Transverse colon (tissue), 4 donors: ENCODE measurements around the gene FMC1.

ENCODE experiments used
- EP300 ChIP-seq: sonication (generic); formaldehyde crosslinking; IDR thresholded peaks from one replicate; pipeline ENCODE4 v1.6.1; 2017; ENCODE audit warnings: antibody characterized with exemption, low read depth
- POLR2A ChIP-seq: fragments of 450-650 bp; IDR thresholded peaks from one replicate; pipeline ENCODE4 v1.6.1; 2016; ENCODE audit warnings: antibody characterized with exemption, mild to moderate bottlenecking, moderate library complexity
- POLR2AphosphoS5 ChIP-seq, 3 donors: sonication (generic); formaldehyde crosslinking; IDR thresholded peaks; one replicate each; pipeline ENCODE4 v1.6.1; 2016; ENCODE audit warnings: antibody characterized with exemption in 3 of 3
- TF ChIP-seq, protein P1 (sequence below), 5 experiments: fragments of 200-600 bp in 3 of 5; fragments of 450-650 bp in 2 of 5; sonication (generic) in 3 of 5; IDR thresholded peaks; 1 replicate in 2 of 5; 2 replicates in 3 of 5; pipeline ENCODE4 v1.5.1; 2016 to 2017; ENCODE audit warnings: antibody characterized with exemption in 5 of 5, inconsistent platforms in 3 of 5, mild to moderate bottlenecking in 2 of 5, moderate library complexity in 1 of 5

DNA sequence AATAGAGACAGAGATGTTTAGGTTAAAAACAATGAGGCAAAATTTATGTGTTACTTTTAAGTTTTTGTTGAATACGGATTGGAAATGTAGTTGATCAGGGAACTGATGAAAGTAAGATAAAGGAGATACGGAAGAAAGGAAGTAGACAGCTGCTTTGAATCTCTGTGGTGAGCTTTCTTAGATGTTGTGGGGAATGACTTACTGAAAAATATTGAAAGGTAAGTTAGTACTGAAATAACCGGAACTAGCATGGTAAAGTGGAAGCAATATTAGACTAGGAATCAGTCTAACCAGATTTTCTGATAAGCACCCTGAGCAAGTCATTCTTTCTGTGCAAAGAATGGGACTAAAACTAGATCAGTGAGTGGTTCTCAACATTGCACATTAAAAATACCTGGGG is 53.4 kb downstream of the FMC1 start:
- TF ChIP-seq POLR2AphosphoS5 (IDR thresholded peaks at IDR 0.05) (no peak), POLR2A (no peak), EP300 (no peak)
- TF ChIP-seq, protein P1, sequence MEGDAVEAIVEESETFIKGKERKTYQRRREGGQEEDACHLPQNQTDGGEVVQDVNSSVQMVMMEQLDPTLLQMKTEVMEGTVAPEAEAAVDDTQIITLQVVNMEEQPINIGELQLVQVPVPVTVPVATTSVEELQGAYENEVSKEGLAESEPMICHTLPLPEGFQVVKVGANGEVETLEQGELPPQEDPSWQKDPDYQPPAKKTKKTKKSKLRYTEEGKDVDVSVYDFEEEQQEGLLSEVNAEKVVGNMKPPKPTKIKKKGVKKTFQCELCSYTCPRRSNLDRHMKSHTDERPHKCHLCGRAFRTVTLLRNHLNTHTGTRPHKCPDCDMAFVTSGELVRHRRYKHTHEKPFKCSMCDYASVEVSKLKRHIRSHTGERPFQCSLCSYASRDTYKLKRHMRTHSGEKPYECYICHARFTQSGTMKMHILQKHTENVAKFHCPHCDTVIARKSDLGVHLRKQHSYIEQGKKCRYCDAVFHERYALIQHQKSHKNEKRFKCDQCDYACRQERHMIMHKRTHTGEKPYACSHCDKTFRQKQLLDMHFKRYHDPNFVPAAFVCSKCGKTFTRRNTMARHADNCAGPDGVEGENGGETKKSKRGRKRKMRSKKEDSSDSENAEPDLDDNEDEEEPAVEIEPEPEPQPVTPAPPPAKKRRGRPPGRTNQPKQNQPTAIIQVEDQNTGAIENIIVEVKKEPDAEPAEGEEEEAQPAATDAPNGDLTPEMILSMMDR (IDR thresholded peaks at IDR 0.05) = no peak
